K562 (cell line): ENCODE measurements around the gene CRAT. TPM values are rescaled to one million over a fixed set of nuclear protein-coding genes. Genes with fewer than 3 reads are reported as not detected.

Experiments
- ATAC-seq: fragments of 200-7000 bp; cut with Tn5 transposase; 3 replicates; pipeline ENCODE4 v1.9.1; 2020; ENCODE audit warnings: moderate library complexity
- BruUV-seq: library from RNA; stranded (reverse); fragments of 400-500 nt; replicated peaks from 2 replicates; lab custom pipeline; 2021; lab: Mats Ljungman, UMichigan
- CTCF ChIA-PET: fragments of 300-600 bp; formaldehyde crosslinking; extraction: SDS; loops from one replicate; lab custom pipeline; 2021; ENCODE audit warnings: low intra/inter-chr PET ratio; lab: Yijun Ruan, JAX
- POLR2A ChIA-PET: fragments of 300-600, 350-650 bp; sonication (Branson Sonifier 250); formaldehyde crosslinking; extraction: SDS; loops from one replicate; lab custom pipeline; 2021; ENCODE audit warnings: antibody characterized with exemption, inconsistent platforms; lab: Yijun Ruan, JAX
- DNase-seq, 4 experiments: peaks; one replicate each; pipeline versions ENCODE4 v3.0.0 to v3.0.0-alpha.2; 2011 to 2018; ENCODE audit warnings: low spot score in 3 of 4, mixed read lengths in 3 of 4; ENCODE audit errors: extremely low read depth in 1 of 4
- FAIRE-seq: peaks from 2 replicates; lab custom pipeline; 2011; peaks lifted over from hg19 to GRCh38; lab: Jason Lieb, UNC
- H2AFZ ChIP-seq: 2 replicates; pipeline ENCODE4 v1.6.0; 2011; ENCODE audit warnings: low read depth, low read length, control low read depth, inconsistent platforms
- H3K27ac ChIP-seq: fragments of 200-600 bp; 3 replicates; pipeline ENCODE4 v1.8.0; 2011; ENCODE audit warnings: low read depth, mild to moderate bottlenecking, control low read depth, inconsistent platforms, low read length, moderate library complexity, mixed read lengths; ENCODE audit errors: extremely low read depth
- H3K27me3 ChIP-seq, 2 experiments: fragments of 300-600 bp in 1 of 2; 2 replicates in 1 of 2; 3 replicates in 1 of 2; pipeline versions ENCODE4 v1.6.0 to v1.8.0; 2011; ENCODE audit warnings: inconsistent platforms in 2 of 2, low read length in 2 of 2, mild to moderate bottlenecking in 1 of 2, mixed read lengths in 1 of 2, moderate library complexity in 1 of 2; ENCODE audit not compliant: control insufficient read depth in 2 of 2, insufficient read depth in 2 of 2
- H3K36me3 ChIP-seq: fragments of 300-600 bp; 3 replicates; pipeline ENCODE4 v1.8.0; 2011; ENCODE audit warnings: mild to moderate bottlenecking, low read length, inconsistent platforms; ENCODE audit not compliant: control insufficient read depth, insufficient read depth
- H3K4me1 ChIP-seq, 2 experiments: fragments of 200-600 bp in 1 of 2; replicated peaks in 1 of 2; 2 replicates in 1 of 2; 3 replicates in 1 of 2; pipeline versions ENCODE4 v1.5.1 to v1.8.0; 2011; ENCODE audit warnings: inconsistent platforms in 2 of 2, low read length in 2 of 2, mild to moderate bottlenecking in 1 of 2, mixed read lengths in 1 of 2, moderate library complexity in 1 of 2; ENCODE audit not compliant: control insufficient read depth in 2 of 2, insufficient read depth in 2 of 2
- H3K4me2 ChIP-seq: 2 replicates; pipeline ENCODE4 v1.6.1; 2011; ENCODE audit warnings: low read length, control low read depth, inconsistent platforms, mixed read lengths; ENCODE audit not compliant: insufficient read depth
- H3K4me3 ChIP-seq: fragments of 200-600 bp; sonication (generic), shearing (Covaris generic); 2 replicates; pipeline ENCODE4 v1.5.1; 2016; ENCODE audit warnings: control low read depth, inconsistent platforms
- H3K79me2 ChIP-seq: fragments of 200-600 bp; 3 replicates; pipeline ENCODE4 v1.8.0; 2011; ENCODE audit warnings: low read length, inconsistent platforms; ENCODE audit not compliant: control insufficient read depth, insufficient read depth
- H3K9ac ChIP-seq, 2 experiments: 2 replicates each; pipeline versions ENCODE4 v1.6.0 to v1.6.1; 2011; ENCODE audit warnings: low read depth in 2 of 2, low read length in 2 of 2, control low read depth in 1 of 2, inconsistent platforms in 1 of 2, mild to moderate bottlenecking in 1 of 2, mixed read lengths in 1 of 2; ENCODE audit not compliant: insufficient read depth in 1 of 2
- H3K9me1 ChIP-seq: one replicate; pipeline ENCODE4 v1.6.0; 2011; ENCODE audit warnings: inconsistent platforms, mild to moderate bottlenecking, low read length, moderate library complexity; ENCODE audit not compliant: control insufficient read depth, insufficient read depth
- H3K9me3 ChIP-seq: replicated peaks from 2 replicates; pipeline ENCODE4 v1.5.1; 2011; ENCODE audit warnings: low read depth, low read length, inconsistent platforms; ENCODE audit not compliant: control insufficient read depth, insufficient read depth
- H4K20me1 ChIP-seq: replicated peaks from 2 replicates; pipeline ENCODE4 v1.6.1; 2011; ENCODE audit warnings: low read length, inconsistent platforms, mixed read lengths; ENCODE audit not compliant: control insufficient read depth, insufficient read depth
- ATF1 ChIP-seq, 2 experiments: fragments of 450-650 bp in 1 of 2; IDR thresholded peaks; 2 replicates each; pipeline ENCODE4 v1.6.1; 2016; ENCODE audit warnings: missing compliant biosample characterization in 1 of 2, missing genetic modification characterization in 1 of 2
- CAMTA2 ChIP-seq: fragments of 250-450 bp; sonication (Bioruptor Pico); conservative IDR thresholded peaks from 2 replicates; pipeline ENCODE4 v1.5.1; 2022
- CREB3 ChIP-seq: fragments of 450-650 bp; conservative IDR thresholded peaks from 2 replicates; pipeline ENCODE4 v1.6.1; 2016; ENCODE audit warnings: missing genetic modification characterization, low read depth, mild to moderate bottlenecking, missing compliant biosample characterization, moderate library complexity
- ELF2 ChIP-seq: fragments of 250-450 bp; sonication (Bioruptor Pico); IDR thresholded peaks from 2 replicates; pipeline ENCODE4 v1.5.0; 2021; ENCODE audit warnings: mild to moderate bottlenecking
- ESRRA ChIP-seq: fragments of 450-650 bp; IDR thresholded peaks from 2 replicates; pipeline ENCODE4 v1.6.1; 2014; ENCODE audit warnings: low read depth, mild to moderate bottlenecking, moderate library complexity, borderline replicate concordance
- NCOA6 ChIP-seq: fragments of 450-650 bp; IDR thresholded peaks from 2 replicates; pipeline ENCODE4 v1.6.1; 2017; ENCODE audit warnings: mild to moderate bottlenecking
- PHF8 ChIP-seq: fragments of 200-600 bp; sonication (generic); IDR thresholded peaks from 2 replicates; pipeline ENCODE4 v1.6.1; 2012; ENCODE audit warnings: mixed run types, mild to moderate bottlenecking, inconsistent platforms, low read length, moderate library complexity, borderline replicate concordance
- POLR2G ChIP-seq: fragments of 200-400 bp; formaldehyde crosslinking; IDR thresholded peaks from 2 replicates; pipeline ENCODE4 v1.6.1; 2017; ENCODE audit warnings: low read depth, mild to moderate bottlenecking, antibody characterized with exemption, low read length, moderate library complexity
- RNF219 ChIP-seq: fragments of 250-450 bp; sonication (Bioruptor Pico); IDR thresholded peaks from 2 replicates; pipeline ENCODE4 v1.5.0; 2022; ENCODE audit warnings: mild to moderate bottlenecking
- ZBTB7A ChIP-seq: IDR thresholded peaks from 2 replicates; pipeline ENCODE4 v1.6.1; 2011; ENCODE audit warnings: low read depth, mild to moderate bottlenecking, low read length, moderate library complexity, borderline replicate concordance; ENCODE audit not compliant: control insufficient read depth
- ZNF584 ChIP-seq: fragments of 200-800 bp; sonication (Bioruptor generic); IDR thresholded peaks from 2 replicates; pipeline ENCODE4 v1.6.1; 2016; ENCODE audit warnings: low read depth, mild to moderate bottlenecking, missing genetic modification characterization, missing compliant biosample characterization
- WGBS: fragments of 100-300 bp; shearing (Covaris generic); methylation state at CpG from one replicate; pipeline ENCODE4 v1.1.6; 2016; ENCODE audit warnings: low coverage, mixed read lengths; ENCODE audit not compliant: insufficient coverage; ENCODE audit errors: missing lambda C conversion rate; 5-methylcytosine and 5-hydroxymethylcytosine counted together
- in situ Hi-C: fragments of 300-500 bp; cut with MboI; formaldehyde crosslinking; loops from 4 replicates; pipeline ENCODE4 v1.15.0; 2018; ENCODE audit warnings: inconsistent platforms, mixed read lengths
- intact Hi-C: fragments of 100-400 bp; cut with micrococcal nuclease; formaldehyde crosslinking; loops from 2 replicates; pipeline ENCODE4 v1.14.2; 2022
- polyA plus RNA-seq, 8 experiments: library from polyadenylated mRNA; depleted of rRNA in 4 of 8; stranded (reverse) in 5 of 8; unstranded in 3 of 8; fragments of >200 nt; fragmentation: Nextera tagmentation in 2 of 8; fragmentation: Illumina TruSeq in 1 of 8; extraction: Ambion mirVana in 2 of 8; extraction: Trizol in 1 of 8; gene quantifications; 2 replicates each; pipeline versions ENCODE4 v1.2.1 to v1.2.3, GENCODE V29; 2011 to 2014; ENCODE audit warnings: inconsistent platforms in 1 of 8, missing spikeins in 1 of 8
- total RNA-seq, 7 experiments: library from RNA; depleted of rRNA in 6 of 7; stranded (reverse); fragments of >200 nt in 6 of 7; fragmentation: Illumina TruSeq in 2 of 7; extraction: Trizol in 2 of 7; gene quantifications; 2 replicates each; pipeline versions ENCODE4 v1.2.1 to v1.2.3, GENCODE V29; 2011 to 2021; ENCODE audit warnings: low replicate concordance in 1 of 7
- TF ChIP-seq, protein P1 (sequence below), 3 experiments: fragments of 200-800 bp in 1 of 3; fragments of 250-450 bp in 1 of 3; fragments of 450-650 bp in 1 of 3; sonication (Bioruptor Pico) in 1 of 3; sonication (Bioruptor generic) in 1 of 3; formaldehyde crosslinking in 1 of 3; IDR thresholded peaks; 2 replicates each; pipeline versions ENCODE4 v1.6.1 to v1.8.0; 2016 to 2022; ENCODE audit warnings: mild to moderate bottlenecking in 2 of 3, missing genetic modification characterization in 2 of 3, missing compliant biosample characterization in 1 of 3, moderate library complexity in 1 of 3

The CRAT gene
- total and polyA plus RNA-seq, 9 of the 15 experiments (the other 6 are each of a cell fraction or from before 2014, with no cell fraction given), result 0.20 to 13.8 (median 5.4) TPM

GRCh38 chr9:129140397-129141065, 29.9 kb upstream of the CRAT start:
- H3K4me3 ChIP-seq, result peak overlapping the region; percentile 27
- no peaks in the 10 kb centered on the region for H4K20me1 ChIP-seq
- no peaks in the 10 kb centered on the region for H3K9me3 ChIP-seq
- peak overlapping the region; percentile 85 for H2AFZ ChIP-seq
- peak; percentile 49 for ATAC-seq
- H3K27ac ChIP-seq, result peak overlapping the region; percentile 93
- ChIA-PET CTCF (interaction anchor here (1.5 to 4.5 kb wide), 2 partner anchors 34 to 470 kb away, joined by 6 to 53 read pairs; no protein-coding TSS in a partner anchor), POLR2A (interaction anchor here (0.7 to 2.5 kb wide), 8 partner anchors 9 to 607 kb away, joined by 3 to 18 read pairs (median 4); partner anchors contain the start of gene NTMT1)
- peaks cover 63% of the 10 kb centered on the region; the same call in 2 of the 3 replicates for H3K36me3 ChIP-seq
- H3K4me2 ChIP-seq, result peak overlapping the region; percentile 71
- 55% methylated on average over 5 of the region's 8 CpGs for WGBS
- in situ Hi-C loops (no loop called here), intact Hi-C loops (loop anchor here (2.0 kb wide), 1 partner anchor 34 kb away; no protein-coding TSS in a partner anchor)
- peak overlapping the region; percentile 83 to 97 for H3K9ac ChIP-seq
- no peak for FAIRE-seq
- no peaks in the 10 kb centered on the region for H3K27me3 ChIP-seq
- peaks cover 17% of the 10 kb centered on the region for H3K79me2 ChIP-seq
- H3K9me1 ChIP-seq, result no peaks in the 10 kb centered on the region
- TSS peak; percentile 77 for BruUV-seq
- H3K4me1 ChIP-seq, result peaks cover 30 to 51% of the 10 kb centered on the region in 2 experiments
- DNase-seq, result peak; percentile 57 to 75 (median 68)
- 0 out of 2 replicates have a peak, but pooled peaks have one; percentile 35 for TF ChIP-seq ELF2 (CRISPR knock-in tag)
- TF ChIP-seq CAMTA2 (CRISPR knock-in tag), result 0 out of 2 replicates have a peak, but pooled peaks have one; percentile 30
- TF ChIP-seq RNF219 (CRISPR knock-in tag), result no peak
- 0 out of 2 replicates have a peak, but pooled peaks have one; percentile 5 for TF ChIP-seq CREB3
- TF ChIP-seq, protein P1, sequence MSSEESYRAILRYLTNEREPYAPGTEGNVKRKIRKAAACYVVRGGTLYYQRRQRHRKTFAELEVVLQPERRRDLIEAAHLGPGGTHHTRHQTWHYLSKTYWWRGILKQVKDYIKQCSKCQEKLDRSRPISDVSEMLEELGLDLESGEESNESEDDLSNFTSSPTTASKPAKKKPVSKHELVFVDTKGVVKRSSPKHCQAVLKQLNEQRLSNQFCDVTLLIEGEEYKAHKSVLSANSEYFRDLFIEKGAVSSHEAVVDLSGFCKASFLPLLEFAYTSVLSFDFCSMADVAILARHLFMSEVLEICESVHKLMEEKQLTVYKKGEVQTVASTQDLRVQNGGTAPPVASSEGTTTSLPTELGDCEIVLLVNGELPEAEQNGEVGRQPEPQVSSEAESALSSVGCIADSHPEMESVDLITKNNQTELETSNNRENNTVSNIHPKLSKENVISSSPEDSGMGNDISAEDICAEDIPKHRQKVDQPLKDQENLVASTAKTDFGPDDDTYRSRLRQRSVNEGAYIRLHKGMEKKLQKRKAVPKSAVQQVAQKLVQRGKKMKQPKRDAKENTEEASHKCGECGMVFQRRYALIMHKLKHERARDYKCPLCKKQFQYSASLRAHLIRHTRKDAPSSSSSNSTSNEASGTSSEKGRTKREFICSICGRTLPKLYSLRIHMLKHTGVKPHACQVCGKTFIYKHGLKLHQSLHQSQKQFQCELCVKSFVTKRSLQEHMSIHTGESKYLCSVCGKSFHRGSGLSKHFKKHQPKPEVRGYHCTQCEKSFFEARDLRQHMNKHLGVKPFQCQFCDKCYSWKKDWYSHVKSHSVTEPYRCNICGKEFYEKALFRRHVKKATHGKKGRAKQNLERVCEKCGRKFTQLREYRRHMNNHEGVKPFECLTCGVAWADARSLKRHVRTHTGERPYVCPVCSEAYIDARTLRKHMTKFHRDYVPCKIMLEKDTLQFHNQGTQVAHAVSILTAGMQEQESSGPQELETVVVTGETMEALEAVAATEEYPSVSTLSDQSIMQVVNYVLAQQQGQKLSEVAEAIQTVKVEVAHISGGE (CRISPR knock-in tag; IDR thresholded peaks at IDR 0.05), result no peak
- TF ChIP-seq ZNF584 (CRISPR knock-in tag), result 0 out of 2 replicates have a peak, but pooled peaks have one; percentile 0
- peak; percentile 50; the same call in 1 of the 2 replicates for TF ChIP-seq ZBTB7A
- no peak for TF ChIP-seq ESRRA
- TF ChIP-seq ATF1 (CRISPR knock-in tag; IDR thresholded peaks at IDR 0.05), result no peak
- 0 out of 2 replicates have a peak, but pooled peaks have one; percentile 0 for TF ChIP-seq ATF1 (tag; IDR thresholded peaks at IDR 0.05)
- peak; percentile 46; the same call in 1 of the 2 replicates for TF ChIP-seq PHF8
- TF ChIP-seq NCOA6, result no peak
- TF ChIP-seq POLR2G, result peak; percentile 67
